CD14-positive monocyte (primary cell): ENCODE measurements around the gene SCAPER. TPM values are rescaled to one million over a fixed set of nuclear protein-coding genes. Genes with fewer than 3 reads are reported as not detected.

ENCODE experiments used
- DNase-seq, 3 donors: peaks; one replicate each; pipeline ENCODE4 v3.0.0-alpha.2; 2011 to 2022
- H2AFZ ChIP-seq: 2 replicates; pipeline ENCODE4 v1.6.0; 2012; ENCODE audit warnings: mild to moderate bottlenecking, low read depth, low read length, inconsistent platforms; ENCODE audit not compliant: insufficient read depth, poor library complexity, severe bottlenecking
- H3K27ac ChIP-seq, 2 donors: 1 replicate in 1 of 2; 2 replicates in 1 of 2; pipeline ENCODE4 v1.5.1; 2012 to 2013; ENCODE audit warnings: low read length in 2 of 2, control low read depth in 1 of 2, inconsistent platforms in 1 of 2, low read depth in 1 of 2, mild to moderate bottlenecking in 1 of 2
- H3K27me3 ChIP-seq, 2 donors: one replicate each; pipeline versions ENCODE4 v1.6.0 to v1.6.1; 2011 to 2013; ENCODE audit warnings: low read length in 2 of 2; ENCODE audit not compliant: control insufficient read depth in 2 of 2, insufficient read depth in 2 of 2
- H3K36me3 ChIP-seq, 2 donors: replicated peaks in 1 of 2; 1 replicate in 1 of 2; 2 replicates in 1 of 2; pipeline versions ENCODE4 v1.5.1 to v1.6.1; 2012 to 2013; ENCODE audit warnings: low read length in 2 of 2, control low read depth in 1 of 2, inconsistent platforms in 1 of 2, mild to moderate bottlenecking in 1 of 2; ENCODE audit not compliant: insufficient read depth in 2 of 2, control insufficient read depth in 1 of 2
- H3K4me1 ChIP-seq, 2 donors: 1 replicate in 1 of 2; 2 replicates in 1 of 2; pipeline versions ENCODE4 v1.5.1 to v1.6.1; 2012 to 2013; ENCODE audit warnings: low read length in 2 of 2, control low read depth in 1 of 2, inconsistent platforms in 1 of 2, mild to moderate bottlenecking in 1 of 2, moderate library complexity in 1 of 2; ENCODE audit not compliant: insufficient read depth in 2 of 2, control insufficient read depth in 1 of 2
- H3K4me2 ChIP-seq: replicated peaks from 2 replicates; pipeline ENCODE3; 2012; ENCODE audit warnings: low read length, moderate library complexity, mild to moderate bottlenecking; ENCODE audit not compliant: poor library complexity, severe bottlenecking; ENCODE audit errors: extremely low read depth
- H3K4me3 ChIP-seq, 3 experiments: fragments of 200-600 bp in 1 of 3; sonication (generic) in 1 of 3; replicated peaks in 1 of 3; 1 replicate in 2 of 3; 2 replicates in 1 of 3; pipeline ENCODE4 v1.5.1; 2011 to 2013; ENCODE audit warnings: low read length in 3 of 3, mild to moderate bottlenecking in 3 of 3, control low read depth in 2 of 3, low read depth in 2 of 3, inconsistent platforms in 1 of 3, moderate library complexity in 1 of 3
- H3K79me2 ChIP-seq: 2 replicates; pipeline ENCODE4 v1.6.0; 2012; ENCODE audit warnings: mild to moderate bottlenecking, control low read depth, inconsistent platforms, low read length, moderate library complexity; ENCODE audit not compliant: insufficient read depth
- H3K9ac ChIP-seq: 2 replicates; pipeline ENCODE4 v1.6.0; 2017; ENCODE audit warnings: low read length, mild to moderate bottlenecking; ENCODE audit not compliant: insufficient read depth, poor library complexity, severe bottlenecking
- H3K9me3 ChIP-seq, 2 donors: replicated peaks in 1 of 2; 1 replicate in 1 of 2; 2 replicates in 1 of 2; pipeline versions ENCODE4 v1.5.1 to v1.6.1; 2012 to 2013; ENCODE audit warnings: low read length in 2 of 2, control low read depth in 1 of 2; ENCODE audit not compliant: control insufficient read depth in 1 of 2, insufficient read depth in 1 of 2
- H4K20me1 ChIP-seq: 2 replicates; pipeline ENCODE4 v1.6.0; 2012; ENCODE audit warnings: mild to moderate bottlenecking, low read length, control low read depth, moderate library complexity; ENCODE audit not compliant: insufficient read depth
- H3K27ac Mint-ChIP-seq, 7 donors: one replicate each; pipeline ENCODE4 v1.8.0; 2020; ENCODE audit warnings: mild to moderate bottlenecking in 7 of 7, mixed read lengths in 7 of 7, moderate library complexity in 6 of 7, inconsistent platforms in 2 of 7
- H3K27me3 Mint-ChIP-seq, 3 donors: one replicate each; pipeline ENCODE4 v1.8.0; 2021 to 2022; ENCODE audit warnings: low read depth in 3 of 3, mild to moderate bottlenecking in 3 of 3, mixed read lengths in 3 of 3, moderate library complexity in 3 of 3, inconsistent platforms in 1 of 3
- H3K36me3 Mint-ChIP-seq, 2 donors: one replicate each; pipeline ENCODE4 v1.8.0; 2020; ENCODE audit warnings: mixed read lengths in 2 of 2, inconsistent platforms in 1 of 2, mild to moderate bottlenecking in 1 of 2
- H3K4me1 Mint-ChIP-seq: one replicate; pipeline ENCODE4 v1.8.0; 2020; ENCODE audit warnings: mild to moderate bottlenecking, mixed read lengths
- H3K4me3 Mint-ChIP-seq, 2 donors: one replicate each; pipeline ENCODE4 v1.8.0; 2020; ENCODE audit warnings: mild to moderate bottlenecking in 2 of 2, mixed read lengths in 2 of 2, moderate library complexity in 1 of 2
- H3K9me3 Mint-ChIP-seq, 7 donors: one replicate each; pipeline ENCODE4 v1.8.0; 2020 to 2022; ENCODE audit warnings: mixed read lengths in 7 of 7, mild to moderate bottlenecking in 6 of 7, moderate library complexity in 6 of 7, inconsistent platforms in 2 of 7
- CTCF ChIP-seq: fragments of 200-600 bp; IDR thresholded peaks from one replicate; pipeline ENCODE4 v1.8.0; 2022; ENCODE audit warnings: antibody characterized with exemption, mild to moderate bottlenecking
- WGBS: methylation state at CpG from one replicate; pipeline ENCODE4 v1.1.5; 2013; ENCODE audit warnings: missing lambda C conversion rate; ENCODE audit not compliant: insufficient coverage; 5-methylcytosine and 5-hydroxymethylcytosine counted together
- intact Hi-C, 2 donors: fragments of 100-400 bp; cut with micrococcal nuclease; formaldehyde crosslinking; loops; one replicate each; pipeline versions ENCODE4 v1.15.0 to v1.15.1; 2023
- polyA plus RNA-seq, 3 donors: library from polyadenylated mRNA; depleted of rRNA in 1 of 3; unstranded in 2 of 3; stranded (reverse) in 1 of 3; fragments of 300-500 nt in 2 of 3; fragments of >200 nt in 1 of 3; fragmentation: Illumina TruSeq in 2 of 3; gene quantifications; 1 replicate in 2 of 3; 2 replicates in 1 of 3; pipeline ENCODE4 v1.2.3, GENCODE V29; 2012 to 2021

The SCAPER gene
- polyA plus RNA-seq, 3 donors: 2.5 to 5.4 (median 4.2) TPM

DNA sequence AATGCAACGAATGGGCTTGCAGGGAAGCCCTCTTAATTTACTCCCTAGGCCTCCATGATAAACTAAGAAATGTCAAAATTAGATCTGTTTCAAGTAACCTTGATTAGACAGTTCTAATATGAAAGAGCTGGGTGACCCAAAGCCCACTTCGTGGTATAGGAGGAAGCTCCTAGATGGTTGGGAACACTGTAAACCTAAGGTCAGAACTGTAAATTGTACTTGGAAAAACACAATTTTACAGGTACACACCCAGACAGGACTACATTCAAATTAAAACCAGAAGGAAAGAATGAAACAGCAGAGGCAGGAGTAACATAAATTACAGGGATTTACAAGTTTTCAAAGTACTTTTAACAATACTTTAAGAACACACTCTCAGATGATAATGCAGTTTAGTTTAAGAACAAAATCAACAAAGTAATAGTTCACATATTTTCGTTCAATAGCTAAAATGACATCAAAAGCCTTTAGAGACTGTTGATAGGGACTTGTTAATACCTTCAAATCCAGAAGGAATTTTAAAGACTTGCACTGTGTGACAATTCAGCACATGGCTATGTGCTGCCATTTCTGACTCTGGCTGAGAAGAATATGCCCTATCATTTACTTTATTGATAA lies 550.2 kb downstream of the SCAPER start:
- intact Hi-C loops: no loop called here
- no peak for DNase-seq
- TF ChIP-seq CTCF: no peak
- Histone ChIP-seq H4K20me1 (no peaks in the 10 kb centered on the region), H3K4me2 (no peak overlapping the region), H3K4me1 (no peaks in the 10 kb centered on the region), H3K79me2 (no peaks in the 10 kb centered on the region), H3K4me3 (no peak overlapping the region), H3K9ac (no peak overlapping the region), H3K36me3 (no peaks in the 10 kb centered on the region), H3K9me3 (no peaks in the 10 kb centered on the region), H3K27ac (no peak overlapping the region), H2AFZ (no peak overlapping the region), H3K27me3 (peaks cover 0 to 8% of the 10 kb centered on the region in 2 donors)
- Mint-ChIP-seq H3K36me3 (peaks cover 20 to 22% of the 10 kb centered on the region in 2 donors), H3K9me3 (peaks cover 0 to 2% (median 0%) of the 10 kb centered on the region in 7 donors), H3K4me3 (no peak overlapping the region), H3K4me1 (no peaks in the 10 kb centered on the region), H3K27ac (no peak overlapping the region), H3K27me3 (peaks cover 0 to 15% (median 2%) of the 10 kb centered on the region in 3 donors)
- WGBS: no CpG with 5 or more reads among the region's 3 CpGs

DNA sequence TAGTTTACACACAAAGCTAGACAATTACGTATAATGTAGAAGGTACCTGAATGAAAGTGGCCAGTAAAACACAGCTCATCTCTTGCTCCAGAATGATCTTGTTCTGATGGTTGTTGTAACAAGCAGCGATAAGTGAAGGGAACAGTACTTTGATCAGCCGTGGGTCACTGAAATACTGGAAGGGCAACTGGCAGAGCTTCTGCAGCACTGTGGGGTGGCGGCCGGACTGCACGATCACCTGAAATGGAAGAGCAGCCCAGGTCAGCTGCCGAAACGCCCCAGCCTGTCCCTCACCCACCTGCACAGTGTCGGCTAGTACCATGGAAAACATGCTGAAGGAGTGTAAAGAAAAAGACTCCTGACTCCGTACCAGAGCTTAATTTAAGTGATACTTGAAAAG lies 551.2 kb downstream of the SCAPER start:
- Histone ChIP-seq H3K4me2 (no peak overlapping the region), H4K20me1 (no peaks in the 10 kb centered on the region), H3K27me3 (peaks cover 1 to 13% of the 10 kb centered on the region in 2 donors), H3K9ac (no peak overlapping the region), H2AFZ (no peak overlapping the region), H3K4me1 (no peaks in the 10 kb centered on the region), H3K36me3 (no peaks in the 10 kb centered on the region), H3K9me3 (no peaks in the 10 kb centered on the region), H3K79me2 (no peaks in the 10 kb centered on the region), H3K27ac (no peak overlapping the region), H3K4me3 (no peak overlapping the region)
- Mint-ChIP-seq H3K9me3 (peaks cover 0 to 2% (median 0%) of the 10 kb centered on the region in 7 donors), H3K36me3 (peaks cover 22 to 29% of the 10 kb centered on the region in 2 donors), H3K27ac (no peak overlapping the region), H3K27me3 (peaks cover 3 to 17% (median 6%) of the 10 kb centered on the region in 3 donors), H3K4me3 (no peak overlapping the region), H3K4me1 (no peaks in the 10 kb centered on the region)
- intact Hi-C loops: no loop called here
- no peak for DNase-seq
- 100% methylated on average over 2 of the region's 10 CpGs for WGBS
- no peak for TF ChIP-seq CTCF
